ENCODE measurements around the gene ABCC5. TPM values are rescaled to one million over a fixed set of nuclear protein-coding genes. Genes with fewer than 3 reads are reported as not detected.

Gene ABCC5
- total and polyA plus RNA-seq, 2 of the 8 experiments (the other 6 are each of a cell fraction or from before 2014, with no cell fraction given), result 25.3 to 40.8 TPM

- TF ChIP-seq CHD7 (IDR thresholded peaks at IDR 0.05; ENCODE audit: insufficient replicate concordance, low read length) (no peak), GTF2F1 (IDR thresholded peaks at IDR 0.05; ENCODE audit: borderline replicate concordance, low read depth, low read length) (no peak), CBX8 (IDR thresholded peaks at IDR 0.05; ENCODE audit: borderline replicate concordance, low read depth, low read length) (no peak), MAX (IDR thresholded peaks at IDR 0.05) (no peak), NANOG (IDR thresholded peaks at IDR 0.05; ENCODE audit: insufficient read depth, low read depth, low read length, poor library complexity, severe bottlenecking) (no peak), PHF8 (conservative IDR thresholded peaks at IDR 0.05; ENCODE audit: low read depth, low read length) (no peak), KDM4A (IDR thresholded peaks at IDR 0.05; ENCODE audit: low read depth, low read length, severe bottlenecking) (no peak), RBBP5 (IDR thresholded peaks at IDR 0.05; ENCODE audit: borderline replicate concordance, low read depth, low read length) (no peak), SIN3A (conservative IDR thresholded peaks at IDR 0.05 in 1 of 2, IDR thresholded peaks at IDR 0.05 in 1 of 2; ENCODE audit: low read depth in 1 of 2, low read length in 2 of 2) (no peak)
These were observed 96.6 kb downstream of the ABCC5 start (continued) for GRCh38 chr3:183921096-183921495.

Measured in H1 (cell line).